Medulla oblongata (tissue), 1 donor: ENCODE measurements around the gene PROP1.
"Not testable (repeated sequence)": the region's sequence is repeated elsewhere in the genome, so short reads cannot be mapped to it uniquely, and the experiment has no call there.

Source experiments
- DNase-seq: peaks from one replicate; pipeline ENCODE4 v3.0.0-alpha.2; 2015; ENCODE audit errors: extremely low spot score

Gene PROP1

GRCh38 chr5:177995691-177996595 lies at the start of gene PROP1:
Gene PROP1, minus strand, starts transcription at chr5:177996242. Its CDS starts 309 bp downstream, at chr5:177995933.
- DNase-seq, result no peak

GRCh38 chr5:178019379-178020030 lies 23.5 kb upstream of the PROP1 start:
- not testable (repeated sequence) for DNase-seq

- not testable (repeated sequence) for DNase-seq
Measured at GRCh38 chr5:178012758-178013157, 16.7 kb upstream of the PROP1 start.

- DNase-seq, result not testable (repeated sequence)
Measured at GRCh38 chr5:178011816-178012554, 15.9 kb upstream of the PROP1 start.

- DNase-seq, result not testable (repeated sequence)
Measured at GRCh38 chr5:178007272-178007671, 11.2 kb upstream of the PROP1 start.

- DNase-seq, result not testable (repeated sequence)
Measured at GRCh38 chr5:178006536-178007231, 10.6 kb upstream of the PROP1 start.

- not testable (repeated sequence) for DNase-seq
Measured at GRCh38 chr5:178006181-178006535, 10.1 kb upstream of the PROP1 start.

- DNase-seq, result no peak
Measured at GRCh38 chr5:177997846-177998245, 1.8 kb upstream of the PROP1 start.

- DNase-seq, result no peak
Measured at GRCh38 chr5:177997319-177997670, 1.3 kb upstream of the PROP1 start.

- DNase-seq, result no peak
Measured at GRCh38 chr5:177996660-177997318, 747 bp upstream of the PROP1 start.

GRCh38 chr5:177994561-177995190 lies 1.4 kb downstream of the PROP1 start:
- DNase-seq, result no peak

GRCh38 chr5:177994063-177994462 lies 2.0 kb downstream of the PROP1 start:
- DNase-seq, result no peak

- DNase-seq, result no peak
Measured at GRCh38 chr5:177992466-177992865, 3.6 kb downstream of the PROP1 start.

- no peak for DNase-seq
Measured at GRCh38 chr5:177988989-177989625, 6.9 kb downstream of the PROP1 start.

GRCh38 chr5:177987326-177987725 lies 8.7 kb downstream of the PROP1 start:
- DNase-seq, result no peak

GRCh38 chr5:177985430-177986040 lies 10.5 kb downstream of the PROP1 start:
- DNase-seq, result no peak

- DNase-seq, result no peak
Measured at GRCh38 chr5:177984584-177985206, 11.3 kb downstream of the PROP1 start.

GRCh38 chr5:177983763-177984583 lies 12.1 kb downstream of the PROP1 start:
- DNase-seq, result no peak
